Measurements from ENCODE around the gene RBM19.
A peak's percentile ranks its signal among the peaks of the same experiment; 100 is the strongest.

Gene RBM19

GRCh38 chr12:113987261-113988063 is 21.3 kb upstream of the RBM19 start:
- no peak for TF ChIP-seq CTCF (IDR thresholded peaks at IDR 0.05; ENCODE audit: low read depth, low read length)
- DNase-seq (ENCODE audit: extremely low read depth, low read depth) = no peak

GRCh38 chr12:113984464-113984863 is 18.3 kb upstream of the RBM19 start:
- TF ChIP-seq CTCF (IDR thresholded peaks at IDR 0.05; ENCODE audit: low read depth, low read length) = no peak
- DNase-seq (ENCODE audit: extremely low read depth, low read depth) = no peak

GRCh38 chr12:113983777-113984448 is 17.8 kb upstream of the RBM19 start:
- TF ChIP-seq CTCF (IDR thresholded peaks at IDR 0.05; ENCODE audit: low read depth, low read length) = no peak
- no peak for DNase-seq (ENCODE audit: extremely low read depth, low read depth)

- no peak for DNase-seq (ENCODE audit: extremely low read depth, low read depth)
- TF ChIP-seq CTCF (IDR thresholded peaks at IDR 0.05; ENCODE audit: low read depth, low read length) = no peak
These were observed 17.1 kb upstream of the RBM19 start for GRCh38 chr12:113983265-113983664.

GRCh38 chr12:113981876-113982275 is 15.8 kb upstream of the RBM19 start:
- TF ChIP-seq CTCF (IDR thresholded peaks at IDR 0.05; ENCODE audit: low read depth, low read length) = no peak

GRCh38 chr12:113980537-113981337 is 14.6 kb upstream of the RBM19 start:
- peak; percentile 35 for DNase-seq (ENCODE audit: extremely low read depth, low read depth)

More at GRCh38 chr12:113981876-113982275, 15.8 kb upstream of the RBM19 start:
- no peak for DNase-seq (ENCODE audit: extremely low read depth, low read depth)

More at GRCh38 chr12:113980537-113981337, 14.6 kb upstream of the RBM19 start:
- peak; percentile 97 for TF ChIP-seq CTCF (IDR thresholded peaks at IDR 0.05; ENCODE audit: low read depth, low read length)

Measured in AG09319 (cell line).